Fibroblast of lung (primary cell): ENCODE results near the gene PNKP.

Source experiments
- CTCF ChIP-seq, 2 donors: IDR thresholded peaks in 1 of 2; conservative IDR thresholded peaks in 1 of 2; 1 replicate in 1 of 2; 2 replicates in 1 of 2; pipeline ENCODE4 v1.5.1; 2011 to 2012; ENCODE audit warnings: low read length in 2 of 2, control low read depth in 1 of 2, inconsistent platforms in 1 of 2, low read depth in 1 of 2, mild to moderate bottlenecking in 1 of 2
- EZH2 ChIP-seq: IDR thresholded peaks from 2 replicates; pipeline ENCODE4 v1.5.1; 2012; ENCODE audit warnings: low read length, control low read depth, mild to moderate bottlenecking; ENCODE audit errors: missing control alignments

- TF ChIP-seq CTCF (conservative IDR thresholded peaks at IDR 0.05 in 1 of 2, IDR thresholded peaks at IDR 0.05 in 1 of 2; ENCODE audit: low read depth in 1 of 2, low read length in 2 of 2) (no peak), EZH2 (no peak)
Observed at GRCh38 chr19:49870309-49870901, 3.0 kb upstream of the PNKP start.
